ENCODE measurements around the gene CLIP4.
A peak's percentile ranks its signal among the peaks of the same experiment; 100 is the strongest.
"Not testable (repeated sequence)": the region's sequence is repeated elsewhere in the genome, so short reads cannot be mapped to it uniquely, and the experiment has no call there.

The CLIP4 gene

DNA sequence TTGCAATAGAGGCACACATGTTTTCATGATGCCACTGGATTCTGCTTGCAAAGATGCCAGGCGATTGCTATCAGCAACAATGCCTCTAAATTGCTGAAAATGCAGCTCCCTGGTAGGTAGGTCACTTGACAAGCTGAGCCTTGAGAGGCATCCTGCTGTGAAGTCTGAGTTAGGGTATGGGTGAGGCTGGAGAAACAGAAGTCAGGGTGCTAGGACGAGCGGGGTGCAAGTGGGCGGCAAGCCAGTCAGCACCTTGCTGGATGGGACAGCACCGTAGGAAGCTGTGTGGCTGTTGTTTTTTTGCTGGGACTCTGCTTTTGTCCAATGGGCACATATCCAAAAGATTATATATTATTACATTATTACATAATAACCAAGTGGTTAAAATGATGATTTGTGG lies 10.5 kb upstream of the CLIP4 start:
- no peak for DNase-seq (ENCODE audit: low spot score)

DNA sequence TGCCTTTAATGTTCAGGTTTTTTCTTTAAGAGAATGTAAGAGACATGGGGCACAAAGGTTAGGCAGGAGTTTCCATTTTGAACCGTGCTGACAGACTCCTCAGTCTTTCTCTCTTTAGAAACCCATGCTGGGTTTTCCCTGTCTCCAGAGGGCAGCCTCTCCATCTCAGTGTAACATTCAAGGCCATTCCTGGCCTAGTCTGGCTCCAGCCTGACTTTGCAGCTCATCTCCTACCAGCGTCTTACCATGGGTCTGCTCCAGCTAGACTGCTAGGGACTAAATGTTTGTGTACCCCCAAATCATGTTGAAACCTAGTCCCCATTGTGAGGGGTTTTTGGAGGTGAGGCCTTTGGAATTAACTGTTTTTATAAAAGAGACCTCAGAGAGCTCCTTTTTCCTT lies 9.8 kb upstream of the CLIP4 start:
- no peak for DNase-seq (ENCODE audit: low spot score)

DNA sequence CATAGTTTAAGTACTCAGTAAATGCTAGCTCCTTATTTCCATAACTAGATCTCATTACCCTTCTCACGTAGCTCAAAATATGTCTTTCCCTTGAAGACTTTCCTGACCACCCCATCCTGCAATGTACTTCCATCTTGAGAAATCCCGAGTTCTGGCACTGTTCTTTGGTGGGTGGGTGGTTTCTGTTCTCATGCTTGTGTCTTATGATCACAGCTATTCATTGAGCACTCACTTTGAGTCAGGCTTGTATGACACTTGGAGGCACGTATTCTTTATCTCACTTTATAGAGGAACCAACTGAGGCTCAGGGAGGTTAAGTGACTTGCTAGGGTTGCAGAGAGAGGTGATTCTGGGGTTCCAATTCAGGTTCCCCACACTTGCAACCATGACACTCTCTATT lies 9.0 kb upstream of the CLIP4 start:
- no peak for DNase-seq (ENCODE audit: low spot score)

DNA sequence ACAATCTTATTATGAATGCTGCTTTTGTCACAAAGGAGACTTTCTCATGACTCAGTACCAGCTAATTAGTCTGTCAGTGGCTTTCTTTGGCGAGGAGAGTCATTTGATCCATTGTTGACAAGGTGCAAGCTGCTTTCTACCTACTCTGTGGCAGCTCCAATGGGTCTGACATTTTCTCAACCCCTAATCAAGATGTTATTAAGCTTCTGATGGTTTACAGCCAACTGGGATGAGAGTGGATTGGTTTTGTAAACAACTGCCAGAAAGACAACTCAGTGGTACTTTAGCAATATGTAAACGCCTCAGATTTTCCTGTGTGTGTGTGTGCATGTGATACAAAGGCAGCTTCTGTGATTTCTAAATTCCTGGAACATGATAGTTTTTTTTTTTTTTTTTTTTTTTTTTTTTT lies 8.2 kb upstream of the CLIP4 start:
- no peak for DNase-seq (ENCODE audit: low spot score)

DNA sequence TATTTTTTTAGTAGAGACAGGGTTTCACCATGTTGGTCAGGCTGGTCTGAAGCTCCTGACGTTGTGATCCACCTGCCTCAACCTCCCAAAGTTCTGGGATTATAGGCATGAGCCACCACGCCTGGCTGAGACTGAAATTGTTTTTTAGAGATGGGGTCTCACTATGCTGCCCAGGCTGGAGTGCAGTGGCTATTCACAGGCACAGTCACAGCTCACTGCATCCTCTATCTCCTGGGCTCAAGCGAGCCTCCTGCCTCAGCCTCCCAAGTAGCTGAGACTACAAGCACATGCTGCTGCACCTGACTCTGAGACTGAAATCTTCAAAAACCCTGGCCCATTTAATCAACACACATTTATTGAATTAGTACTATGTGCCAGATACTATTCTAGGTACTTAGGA lies 7.7 kb upstream of the CLIP4 start:
- not testable (repeated sequence) for DNase-seq (ENCODE audit: low spot score)

DNA sequence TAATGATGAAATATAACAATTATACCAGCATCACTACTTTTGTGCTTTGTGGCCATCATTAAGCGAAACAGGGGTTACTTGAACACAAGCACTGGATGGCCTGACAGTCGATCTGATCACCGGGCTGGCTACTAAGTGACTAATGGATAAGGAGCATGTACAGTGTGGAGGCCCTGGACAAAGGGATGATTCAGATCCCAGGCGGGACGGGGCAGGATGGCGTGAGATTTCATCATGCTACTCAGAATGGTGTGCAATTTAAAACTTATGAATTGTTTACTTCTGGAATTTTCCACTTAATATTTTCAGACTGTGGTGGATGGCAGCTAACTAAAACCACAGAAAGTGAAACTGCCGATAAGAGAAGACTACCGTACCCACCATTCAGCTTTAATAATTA lies 7.0 kb upstream of the CLIP4 start:
- no peak for DNase-seq (ENCODE audit: low spot score)

DNA sequence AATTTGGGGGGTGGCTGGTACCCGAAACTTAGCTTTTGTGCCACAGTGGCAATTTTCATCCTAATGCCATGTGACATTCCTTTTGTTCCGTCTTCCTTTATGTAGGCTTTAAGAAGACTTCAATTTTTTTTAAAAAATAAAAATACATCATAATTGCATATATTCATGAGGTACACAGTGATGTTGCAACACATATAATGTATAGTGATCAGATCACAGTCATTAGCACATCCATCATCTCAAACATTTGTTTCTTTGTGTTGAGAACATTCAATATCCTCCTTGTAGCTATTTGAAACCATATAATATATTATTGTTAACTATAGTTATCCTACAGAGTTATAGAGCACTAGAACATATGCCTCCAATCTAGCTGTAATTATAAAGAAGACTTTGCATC lies 6.0 kb upstream of the CLIP4 start:
- DNase-seq (ENCODE audit: low spot score): no peak

DNA sequence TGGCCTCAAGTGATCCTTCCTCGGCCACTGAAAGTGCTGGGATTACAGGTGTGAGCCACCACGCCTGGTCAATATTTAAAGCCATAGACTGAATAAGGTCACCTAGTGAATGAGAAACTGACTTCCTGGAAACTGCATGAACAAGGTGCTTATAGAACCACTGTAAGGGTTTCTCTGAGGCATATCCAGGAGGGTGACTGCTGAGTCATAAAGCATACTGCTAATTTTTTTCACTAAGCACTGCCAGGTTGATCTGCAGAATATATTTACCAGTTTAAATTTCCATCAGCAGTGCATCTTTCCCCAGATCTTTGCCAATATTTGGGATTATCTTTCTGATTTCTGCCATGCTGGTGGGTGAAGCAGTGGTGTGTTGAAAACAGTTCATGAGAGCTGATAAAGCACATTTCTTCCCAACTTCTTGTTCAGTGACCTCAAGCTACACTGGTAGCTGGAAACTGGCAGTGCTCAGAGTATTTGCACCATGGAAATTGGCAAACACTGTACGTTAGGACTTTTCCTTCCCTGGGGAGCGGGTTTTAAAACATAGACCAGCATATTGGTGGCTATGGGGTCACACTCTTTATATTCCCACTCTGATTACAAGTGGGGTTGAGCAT lies 4.2 kb upstream of the CLIP4 start:
- no peak for DNase-seq (ENCODE audit: low spot score)

DNA sequence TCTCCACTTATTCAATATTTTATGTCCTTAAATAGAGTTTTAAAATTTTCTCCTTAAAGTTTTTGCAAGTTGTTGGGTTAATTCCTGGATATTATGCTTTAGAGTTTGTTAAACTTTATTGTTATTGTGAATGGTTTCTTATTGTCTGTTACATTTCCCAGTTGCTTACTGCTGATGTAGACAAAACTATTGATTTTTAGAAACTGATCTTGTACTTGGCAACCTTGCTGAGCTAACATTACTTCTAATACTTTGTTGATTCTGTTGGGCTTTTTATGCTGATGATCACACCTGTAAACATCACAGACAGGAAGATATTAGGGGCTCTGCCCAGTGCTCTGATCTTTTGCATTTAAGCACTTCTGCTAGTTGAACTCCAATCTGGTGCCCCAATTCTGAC lies 2.8 kb upstream of the CLIP4 start:
- no peak for DNase-seq (ENCODE audit: low spot score)

DNA sequence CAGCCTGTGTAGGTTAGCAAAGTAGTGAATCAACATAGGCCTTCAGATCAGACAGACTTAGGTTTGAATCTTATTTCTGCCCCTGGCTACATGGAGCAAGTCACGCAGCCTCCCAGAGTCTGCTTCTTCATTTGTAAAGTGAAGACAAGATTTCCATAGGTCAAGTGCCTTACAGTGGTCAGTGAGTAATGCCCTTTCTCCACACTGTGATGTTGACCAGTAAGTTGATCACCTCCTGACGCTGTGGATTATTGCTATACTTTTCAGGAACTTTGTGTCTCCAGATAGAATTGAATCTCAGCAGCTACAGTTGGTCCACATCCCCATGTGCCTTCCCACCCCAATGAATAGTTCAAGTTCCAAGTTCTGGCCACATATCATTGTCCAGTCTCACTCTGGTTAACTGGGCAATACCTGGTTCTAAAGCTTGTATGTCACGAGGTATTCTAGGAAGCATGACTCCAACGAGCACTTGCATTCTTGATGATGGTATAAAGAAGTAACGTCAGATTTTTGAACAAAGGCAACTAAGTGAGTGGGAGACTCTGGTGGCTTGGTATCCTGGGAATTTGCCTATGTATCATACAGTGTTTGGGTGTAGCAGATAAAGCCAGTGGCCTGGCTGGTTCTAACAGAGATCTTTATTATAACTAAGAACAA lies 2.1 kb upstream of the CLIP4 start:
- no peak for DNase-seq (ENCODE audit: low spot score)

DNA sequence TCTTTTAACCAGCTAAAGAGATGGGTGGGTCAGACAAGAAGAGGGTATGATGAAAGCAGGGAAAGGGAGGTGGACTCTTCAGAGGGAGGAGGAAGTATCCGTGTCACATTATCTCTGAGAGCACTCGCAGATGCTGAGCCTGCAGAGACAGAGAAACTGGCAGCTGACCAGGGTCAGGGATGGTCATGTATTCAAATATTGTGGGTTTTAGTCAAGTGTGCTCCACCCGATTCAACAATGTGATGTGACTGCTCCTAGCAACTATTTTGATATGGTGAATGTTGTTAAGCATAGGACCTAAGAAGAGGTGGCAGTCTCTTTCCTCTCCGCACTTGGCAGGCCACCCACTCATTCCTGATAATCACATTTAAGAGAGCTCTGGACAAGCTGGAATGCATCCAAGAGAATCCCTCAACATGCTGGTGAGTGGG lies 1.3 kb upstream of the CLIP4 start:
- no peak for DNase-seq (ENCODE audit: low spot score)

DNA sequence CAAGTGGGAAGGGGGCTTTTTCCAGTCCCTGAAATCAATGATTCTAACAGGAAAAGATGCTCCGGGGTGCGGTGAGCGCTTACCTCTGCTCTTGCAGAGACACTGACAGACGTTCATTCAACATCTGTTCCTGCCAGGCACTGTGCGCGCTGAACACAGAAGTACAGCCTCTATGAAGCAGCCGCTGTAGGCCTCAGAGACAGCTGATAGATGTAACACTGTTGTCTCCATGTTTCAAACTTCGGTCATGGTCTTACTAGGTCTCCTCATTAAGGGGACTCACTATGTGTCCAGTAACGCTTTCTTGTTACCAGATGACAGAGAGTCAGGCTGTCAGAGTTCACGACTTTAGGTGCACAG lies 649 bp upstream of the CLIP4 start:
- no peak for DNase-seq (ENCODE audit: low spot score)

DNA sequence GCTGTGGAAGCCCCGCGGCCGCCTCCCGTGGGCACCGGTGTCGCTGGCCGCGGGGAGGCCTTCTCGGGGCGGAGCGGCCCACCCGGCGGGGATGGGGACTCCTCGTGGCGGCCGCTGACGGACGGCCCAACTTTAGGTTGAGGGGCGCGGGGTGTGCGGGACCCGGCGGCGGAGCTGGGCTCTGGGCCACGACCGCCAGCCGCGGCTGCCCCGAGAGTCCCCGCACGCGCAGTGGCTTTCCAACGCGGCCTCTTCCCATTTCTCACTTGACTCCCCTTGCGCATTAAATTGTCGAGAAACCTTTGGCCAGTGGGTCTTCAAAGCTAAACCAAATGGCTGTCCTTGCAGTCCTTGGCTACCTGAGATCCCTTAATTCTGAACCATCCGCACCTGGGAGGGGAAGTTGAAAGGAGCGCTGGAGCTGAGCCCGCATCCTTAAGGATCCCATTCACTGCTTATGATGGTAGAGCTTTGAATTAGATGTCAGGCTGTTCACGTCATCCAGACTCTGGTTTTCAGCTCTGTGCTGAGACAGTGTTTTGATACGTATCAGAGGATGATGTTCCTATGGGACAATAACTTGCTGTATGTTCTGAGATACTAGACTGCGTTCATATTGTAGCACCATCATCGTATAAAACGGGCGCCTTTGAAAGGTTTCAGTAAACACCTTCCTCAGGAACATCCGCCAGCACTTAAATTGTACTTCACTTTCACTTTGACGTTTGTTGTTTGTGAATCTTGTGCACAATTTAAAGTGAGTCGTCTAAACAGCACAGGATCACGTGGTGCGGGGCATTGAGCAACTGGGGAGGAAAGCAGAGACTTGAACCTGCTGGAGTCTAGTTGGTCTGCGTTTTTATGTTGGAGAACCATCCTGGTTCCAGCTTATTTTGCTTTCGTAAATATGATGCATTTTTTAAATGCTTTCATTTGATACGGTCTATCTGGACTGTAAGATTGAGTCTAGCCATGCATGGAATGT lies 874 bp downstream of the CLIP4 start:
- no peak for DNase-seq (ENCODE audit: low spot score)

DNA sequence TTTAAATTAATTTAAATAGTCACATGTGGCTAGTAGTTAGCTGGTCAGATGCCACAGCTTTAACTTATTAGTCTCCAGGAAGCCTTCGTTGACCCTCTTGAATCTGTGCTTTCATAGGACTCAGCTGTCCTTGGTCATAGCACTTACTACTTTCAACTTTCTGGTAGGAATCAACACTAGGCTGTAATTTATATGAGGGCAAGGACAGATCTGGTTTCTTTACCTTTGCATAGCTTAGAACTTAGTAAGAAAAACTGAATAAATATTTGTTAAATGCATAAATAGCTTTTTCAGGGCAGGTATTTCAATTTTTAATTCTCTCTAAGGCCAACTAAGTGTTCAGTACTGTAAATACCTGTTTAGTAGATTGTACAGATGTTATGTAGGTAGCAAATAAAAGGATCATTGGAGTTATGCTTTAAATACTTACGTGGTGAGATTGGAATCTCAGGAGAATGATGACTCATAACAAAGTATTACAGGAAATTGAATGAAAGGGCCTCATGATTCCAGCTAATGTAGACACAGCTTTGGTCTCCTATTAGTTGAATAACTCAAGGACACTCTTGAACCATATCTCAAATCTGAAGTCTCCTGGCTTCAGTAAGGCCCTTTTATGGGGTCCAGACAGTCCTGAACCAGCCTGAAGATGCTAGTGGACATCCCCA lies 2.6 kb downstream of the CLIP4 start:
- DNase-seq (ENCODE audit: low spot score): peak; percentile 64

DNA sequence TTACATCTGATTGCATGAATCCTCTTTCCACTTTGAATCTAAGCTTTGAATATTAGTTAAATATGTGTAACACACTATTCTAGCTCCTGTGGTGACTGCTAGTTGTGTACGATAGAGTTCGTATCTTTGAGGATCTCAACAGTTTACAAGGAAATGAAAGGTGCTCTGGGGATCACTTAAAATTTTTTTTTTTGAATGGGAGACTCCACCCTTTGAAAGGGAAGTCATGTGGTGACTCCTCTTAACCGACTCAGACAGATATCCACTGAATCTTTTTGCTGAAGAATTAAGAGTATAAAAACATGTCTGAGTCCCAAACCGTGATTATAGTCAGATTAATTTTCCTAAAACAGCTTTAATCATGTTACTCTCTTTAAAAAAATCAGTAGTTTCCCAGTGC lies 4.0 kb downstream of the CLIP4 start:
- no peak for DNase-seq (ENCODE audit: low spot score)

DNA sequence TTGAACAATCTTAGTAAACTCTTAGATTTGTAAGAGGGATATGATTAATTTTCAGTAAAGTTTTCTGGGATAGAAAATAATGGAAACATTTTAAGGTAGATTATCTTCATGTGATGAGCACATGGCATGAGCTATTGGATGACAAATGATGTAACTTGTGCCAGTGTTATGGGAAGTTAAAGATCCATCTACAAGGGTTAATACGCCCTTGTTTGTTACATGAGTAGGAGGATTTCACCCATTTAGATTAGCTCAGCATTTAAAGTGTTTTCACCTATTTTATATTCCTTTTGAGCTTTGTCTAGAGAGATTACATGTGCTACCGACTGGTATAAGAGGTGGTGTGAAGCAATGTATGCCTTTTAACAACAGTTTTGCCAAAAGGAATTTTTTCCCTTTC lies 5.6 kb downstream of the CLIP4 start:
- no peak for DNase-seq (ENCODE audit: low spot score)

DNA sequence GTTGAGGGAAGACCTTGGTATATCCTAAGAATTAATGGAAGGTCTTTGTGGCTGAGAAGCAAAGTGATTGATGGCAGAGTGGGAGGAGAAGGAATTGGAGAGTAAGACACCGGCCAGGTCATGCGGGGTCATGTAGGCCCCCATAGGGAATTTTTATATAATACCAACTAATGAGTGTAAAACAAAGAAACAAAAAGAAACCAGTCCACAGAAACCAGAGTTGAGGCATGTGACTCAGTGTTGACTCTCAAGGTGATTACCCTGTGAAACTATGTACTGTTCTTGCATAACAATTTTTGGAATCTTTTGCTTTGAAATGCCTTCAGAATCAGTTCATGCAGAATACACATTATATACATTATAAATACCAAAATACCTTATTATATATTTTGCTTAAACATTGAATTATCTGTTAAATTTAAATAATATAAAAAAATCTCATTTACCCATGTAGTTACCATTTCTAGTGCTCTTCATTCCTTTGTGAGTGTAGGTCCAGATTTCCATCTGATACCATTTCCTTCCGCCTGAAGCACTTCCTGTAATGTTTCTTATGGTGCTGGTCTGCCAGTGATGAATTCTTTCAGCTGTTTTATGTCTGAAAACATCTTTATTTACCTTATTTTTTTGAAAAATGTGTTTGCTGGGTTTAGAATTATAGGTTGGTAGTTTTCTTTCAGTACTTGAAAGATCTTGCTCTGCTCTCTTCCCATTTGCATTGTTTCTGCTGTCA lies 8.6 kb downstream of the CLIP4 start:
- peak; percentile 62 for DNase-seq (ENCODE audit: low spot score)

DNA sequence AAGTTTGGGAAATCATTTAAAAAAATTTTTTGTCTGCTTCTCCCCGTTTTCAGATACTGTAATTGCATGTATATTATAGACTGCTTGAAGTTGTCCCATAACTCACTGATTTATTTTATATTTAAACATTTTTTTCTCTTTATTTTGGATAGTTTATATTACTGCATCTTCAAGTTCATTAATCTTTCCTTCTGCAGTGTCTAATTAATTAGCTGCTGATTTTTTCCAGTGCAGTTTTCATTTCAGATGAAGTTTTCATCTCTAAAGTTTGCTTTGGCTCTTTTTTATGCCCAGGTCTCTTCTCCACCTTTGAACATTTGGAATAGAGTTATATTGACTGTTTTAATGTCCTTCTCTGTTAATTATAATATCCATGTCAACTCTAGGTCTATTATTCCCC lies 9.3 kb downstream of the CLIP4 start:
- no peak for DNase-seq (ENCODE audit: low spot score)

DNA sequence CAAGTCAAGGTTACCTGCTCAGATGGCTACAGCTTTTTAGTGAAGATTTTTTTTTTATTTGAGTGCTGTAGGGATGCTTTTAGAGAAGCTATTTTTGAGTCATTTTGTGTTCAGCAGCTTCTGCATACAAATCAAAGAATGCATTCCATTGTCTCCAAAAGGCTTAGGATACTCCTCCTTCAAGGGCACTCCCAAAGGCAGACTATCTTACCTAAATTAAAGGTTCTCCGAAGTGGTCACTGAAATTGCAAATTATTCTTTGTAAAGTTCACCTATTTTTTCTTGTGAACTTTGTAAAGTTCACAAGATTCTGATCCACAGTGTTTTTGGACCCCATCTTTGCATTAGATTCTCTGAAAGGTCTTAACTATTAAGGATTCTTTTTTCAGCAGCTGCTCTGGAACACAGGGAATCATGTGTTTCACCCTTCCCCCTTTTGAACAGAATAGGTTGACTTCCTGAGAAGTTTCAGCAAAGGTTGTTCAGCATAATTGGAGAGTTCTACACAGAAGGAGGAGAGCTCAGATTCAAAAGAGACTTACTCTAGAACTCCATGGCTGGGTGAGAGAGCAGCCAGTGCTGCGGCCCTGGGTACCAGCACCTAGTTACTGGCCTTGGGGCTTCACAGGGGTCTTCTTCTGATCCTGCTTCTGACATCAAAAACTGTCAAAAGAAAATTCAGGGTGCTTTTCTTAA lies 14.5 kb downstream of the CLIP4 start:
- DNase-seq (ENCODE audit: low spot score): no peak

DNA sequence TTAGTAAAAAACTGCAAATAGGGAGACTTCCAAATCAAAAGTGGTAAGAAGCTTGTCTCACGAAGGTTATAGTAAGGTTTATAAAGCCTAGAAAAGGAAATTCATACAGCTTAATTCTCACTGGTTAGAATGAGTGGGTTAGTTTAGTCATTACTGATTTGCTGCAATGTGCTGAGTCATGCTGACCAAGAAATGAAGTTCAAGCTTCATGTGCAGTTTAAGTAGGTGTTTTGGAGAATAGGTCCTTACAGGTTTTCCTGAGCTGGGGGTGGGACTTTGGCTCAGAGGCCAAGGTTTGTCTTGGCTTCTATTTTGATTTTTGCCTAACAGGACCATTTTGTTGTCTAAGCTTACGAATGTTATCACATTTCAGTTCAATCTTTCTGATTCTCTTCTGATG lies 15.1 kb downstream of the CLIP4 start:
- DNase-seq (ENCODE audit: low spot score): peak; percentile 42

DNA sequence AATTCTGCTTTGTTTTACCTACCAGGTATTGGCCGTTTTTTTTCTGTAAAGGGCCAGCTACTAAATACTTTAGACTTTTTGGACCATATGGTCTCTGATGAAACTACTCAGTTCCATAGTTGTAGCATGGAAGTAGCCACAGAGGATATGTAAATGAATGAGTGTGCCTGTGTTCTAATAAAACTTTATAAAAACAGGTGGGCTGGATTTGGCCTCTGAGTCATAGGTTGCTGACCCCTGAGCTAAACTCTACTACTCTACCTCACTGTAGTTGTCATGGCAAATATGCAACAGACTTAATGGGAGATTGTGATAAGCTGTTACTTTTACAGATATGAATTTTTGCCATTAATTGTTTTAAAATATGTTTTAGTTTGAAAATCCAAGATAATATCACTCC lies 19.7 kb downstream of the CLIP4 start:
- no peak for DNase-seq (ENCODE audit: low spot score)
